IPS-18a (cell line): ENCODE data around the gene DRAXIN.

ENCODE experiments used
- H3K27ac ChIP-seq: one replicate; pipeline ENCODE4 v1.5.1; 2013; ENCODE audit warnings: low read length
- H3K27me3 ChIP-seq: one replicate; pipeline ENCODE4 v1.6.1; 2013; ENCODE audit warnings: mild to moderate bottlenecking, low read length; ENCODE audit not compliant: control insufficient read depth, insufficient read depth
- H3K36me3 ChIP-seq: one replicate; pipeline ENCODE4 v1.6.1; 2013; ENCODE audit warnings: low read depth, low read length; ENCODE audit not compliant: control insufficient read depth
- H3K4me1 ChIP-seq: one replicate; pipeline ENCODE4 v1.6.1; 2013; ENCODE audit warnings: low read depth, low read length; ENCODE audit not compliant: control insufficient read depth
- H3K4me3 ChIP-seq: one replicate; pipeline ENCODE4 v1.5.1; 2013; ENCODE audit warnings: low read length
- H3K9ac ChIP-seq: one replicate; pipeline ENCODE4 v1.6.1; 2013; ENCODE audit warnings: mild to moderate bottlenecking, low read length, moderate library complexity
- H3K9me3 ChIP-seq: one replicate; pipeline ENCODE4 v1.6.1; 2013; ENCODE audit warnings: low read depth, low read length; ENCODE audit not compliant: control insufficient read depth

Gene DRAXIN

DNA sequence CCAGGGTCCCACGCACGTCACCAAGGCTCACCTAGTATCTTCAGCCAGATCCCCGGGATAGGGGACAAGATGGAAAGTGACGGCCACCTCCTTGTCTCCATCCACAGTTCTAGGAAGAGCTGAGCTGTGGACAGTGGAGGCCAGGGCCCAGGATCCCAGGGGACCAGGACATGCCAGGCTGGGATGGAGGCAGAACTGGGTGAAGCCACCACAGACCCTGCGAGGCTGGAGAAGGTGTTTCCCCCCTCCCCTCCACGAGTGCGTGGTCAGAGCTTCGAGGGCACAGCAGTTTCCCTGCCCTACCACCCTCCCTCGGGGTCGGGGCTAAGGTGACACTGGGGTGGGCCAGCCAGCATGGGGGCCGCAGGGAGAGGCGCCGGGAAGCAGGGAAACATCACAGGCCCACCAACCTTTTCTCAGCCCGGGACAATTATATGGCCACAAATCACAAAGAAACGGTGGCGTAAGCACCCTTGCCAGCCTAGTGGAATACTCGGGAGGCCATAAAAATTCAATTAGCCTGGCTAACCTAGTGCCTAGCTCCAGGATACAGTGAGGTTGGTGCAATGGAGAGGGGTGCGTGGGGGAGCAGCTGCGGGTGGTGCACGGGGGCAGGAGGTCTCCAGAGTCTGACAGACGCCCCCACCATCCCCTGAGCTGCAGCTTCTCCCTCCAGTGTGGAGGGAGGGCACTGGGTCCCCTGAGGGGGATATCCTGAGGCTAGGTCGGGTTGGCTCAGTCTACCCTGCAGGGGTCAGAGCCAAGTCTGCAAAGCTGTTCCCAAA lies 13.4 kb downstream of the DRAXIN start:
- Histone ChIP-seq H3K4me3 (no peak overlapping the region), H3K27me3 (no peaks in the 10 kb centered on the region), H3K4me1 (peaks cover 34% of the 10 kb centered on the region), H3K36me3 (no peaks in the 10 kb centered on the region), H3K9ac (no peak overlapping the region), H3K27ac (no peak overlapping the region), H3K9me3 (no peaks in the 10 kb centered on the region)

DNA sequence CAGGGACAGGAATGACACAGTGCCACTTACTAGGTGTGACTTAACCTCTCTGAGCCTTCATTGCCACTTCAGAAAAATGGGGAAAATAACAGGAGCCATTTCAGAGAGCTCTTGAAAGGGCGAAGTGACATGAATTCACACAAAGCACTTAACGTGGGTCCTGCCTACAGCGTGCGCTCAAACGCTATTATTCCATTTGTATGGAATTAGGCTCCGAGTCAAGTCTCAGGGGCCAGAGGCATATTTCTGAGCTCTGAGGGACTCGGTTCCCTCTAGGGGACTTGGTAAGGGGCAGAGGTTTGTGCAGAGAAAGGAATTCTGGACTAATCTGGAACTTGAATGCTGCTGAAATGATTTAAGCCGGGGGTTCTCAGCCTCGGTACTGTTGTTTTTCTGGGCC lies 14.1 kb downstream of the DRAXIN start:
- Histone ChIP-seq H3K4me1 (peaks cover 32% of the 10 kb centered on the region), H3K27ac (no peak overlapping the region), H3K4me3 (no peak overlapping the region), H3K27me3 (no peaks in the 10 kb centered on the region), H3K36me3 (no peaks in the 10 kb centered on the region), H3K9me3 (no peaks in the 10 kb centered on the region), H3K9ac (no peak overlapping the region)

DNA sequence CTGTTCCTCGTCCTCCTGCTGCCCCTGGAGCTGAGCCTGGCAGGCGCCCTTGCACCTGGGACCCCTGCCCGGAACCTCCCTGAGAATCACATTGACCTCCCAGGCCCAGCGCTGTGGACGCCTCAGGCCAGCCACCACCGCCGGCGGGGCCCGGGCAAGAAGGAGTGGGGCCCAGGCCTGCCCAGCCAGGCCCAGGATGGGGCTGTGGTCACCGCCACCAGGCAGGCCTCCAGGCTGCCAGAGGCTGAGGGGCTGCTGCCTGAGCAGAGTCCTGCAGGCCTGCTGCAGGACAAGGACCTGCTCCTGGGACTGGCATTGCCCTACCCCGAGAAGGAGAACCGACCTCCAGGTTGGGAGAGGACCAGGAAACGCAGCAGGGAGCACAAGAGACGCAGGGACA lies 14.8 kb downstream of the DRAXIN start:
- H3K9me3 ChIP-seq: no peaks in the 10 kb centered on the region
- peaks cover 26% of the 10 kb centered on the region for H3K4me1 ChIP-seq
- H3K36me3 ChIP-seq: no peaks in the 10 kb centered on the region
- H3K9ac ChIP-seq: no peak overlapping the region
- no peak overlapping the region for H3K27ac ChIP-seq
- no peaks in the 10 kb centered on the region for H3K27me3 ChIP-seq
- H3K4me3 ChIP-seq: no peak overlapping the region

DNA sequence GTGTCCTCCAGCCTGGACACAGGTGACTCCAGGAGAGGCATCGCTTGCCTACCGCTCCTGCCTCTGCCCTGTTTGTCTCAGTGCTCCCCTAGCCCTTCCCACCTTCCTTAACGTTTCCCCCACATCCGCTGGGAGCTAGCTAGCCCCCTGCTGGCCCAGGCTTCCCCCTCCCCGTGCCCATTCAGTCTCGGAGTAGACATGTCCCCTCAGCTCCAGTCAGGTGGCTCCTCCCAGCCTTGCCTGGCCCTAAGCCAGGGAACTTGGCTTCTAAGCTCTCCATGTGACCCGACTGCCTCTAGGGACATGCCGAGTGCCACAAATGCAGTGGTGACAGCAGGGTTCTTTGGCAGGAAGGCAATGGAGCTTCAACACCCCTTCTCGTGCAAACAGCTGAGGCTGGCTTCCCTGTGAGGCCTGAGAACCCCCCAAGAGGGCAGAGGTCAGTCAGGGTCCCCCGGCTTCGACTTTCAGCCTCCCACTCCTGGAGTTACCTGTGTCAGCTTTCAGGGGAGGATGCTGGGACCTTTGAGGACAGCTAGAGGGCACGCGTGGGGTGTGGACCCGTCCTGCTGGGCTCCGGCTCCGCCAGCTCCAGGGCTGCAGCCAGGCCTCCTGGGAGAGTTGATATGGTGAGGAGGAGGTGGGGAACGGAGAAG lies 16.2 kb downstream of the DRAXIN start:
- Histone ChIP-seq H3K27ac (no peak overlapping the region), H3K27me3 (no peaks in the 10 kb centered on the region), H3K36me3 (peaks cover 4% of the 10 kb centered on the region), H3K9ac (no peak overlapping the region), H3K4me1 (peaks cover 24% of the 10 kb centered on the region), H3K4me3 (no peak overlapping the region), H3K9me3 (no peaks in the 10 kb centered on the region)

DNA sequence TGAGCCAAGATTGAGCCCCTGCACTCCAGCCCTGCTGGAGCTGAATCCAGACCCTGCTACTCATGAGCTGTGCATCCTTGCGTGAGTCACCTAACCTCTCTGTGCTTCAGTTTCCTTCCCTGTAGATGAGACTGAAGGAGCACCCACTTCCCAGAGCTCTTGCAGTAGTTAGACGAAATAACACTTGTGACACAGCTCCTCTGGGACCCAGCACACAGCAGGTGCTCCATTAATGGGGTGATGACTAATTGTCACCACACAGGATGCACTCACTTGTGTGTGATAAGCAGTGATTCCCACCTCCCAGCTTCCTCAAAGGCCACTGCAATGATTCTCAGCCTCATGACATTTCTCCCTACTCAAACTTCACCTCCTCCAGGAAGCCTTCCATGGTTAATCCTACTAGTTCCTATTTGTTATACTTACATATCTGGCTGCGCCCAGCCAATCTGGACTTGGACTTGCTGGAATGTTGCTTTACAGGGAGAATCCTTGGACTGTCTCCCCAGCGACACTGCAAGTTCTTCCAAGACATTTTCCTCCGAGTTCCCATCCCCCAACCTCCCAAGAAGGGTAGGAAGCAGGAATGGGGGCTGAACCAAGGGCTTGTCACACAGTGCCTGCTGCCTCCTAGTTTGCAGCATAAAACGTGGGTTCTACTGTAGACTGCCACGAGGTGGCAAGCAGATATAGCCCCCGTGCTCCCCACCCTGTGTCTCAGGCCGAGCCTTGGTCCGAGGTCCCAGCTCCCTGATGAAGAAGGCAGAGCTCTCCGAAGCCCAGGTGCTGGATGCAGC lies 17.2 kb downstream of the DRAXIN start:
- peaks cover 24% of the 10 kb centered on the region for H3K4me1 ChIP-seq
- no peak overlapping the region for H3K9ac ChIP-seq
- no peaks in the 10 kb centered on the region for H3K27me3 ChIP-seq
- H3K36me3 ChIP-seq: peaks cover 8% of the 10 kb centered on the region
- no peak overlapping the region for H3K4me3 ChIP-seq
- no peak overlapping the region for H3K27ac ChIP-seq
- no peaks in the 10 kb centered on the region for H3K9me3 ChIP-seq

DNA sequence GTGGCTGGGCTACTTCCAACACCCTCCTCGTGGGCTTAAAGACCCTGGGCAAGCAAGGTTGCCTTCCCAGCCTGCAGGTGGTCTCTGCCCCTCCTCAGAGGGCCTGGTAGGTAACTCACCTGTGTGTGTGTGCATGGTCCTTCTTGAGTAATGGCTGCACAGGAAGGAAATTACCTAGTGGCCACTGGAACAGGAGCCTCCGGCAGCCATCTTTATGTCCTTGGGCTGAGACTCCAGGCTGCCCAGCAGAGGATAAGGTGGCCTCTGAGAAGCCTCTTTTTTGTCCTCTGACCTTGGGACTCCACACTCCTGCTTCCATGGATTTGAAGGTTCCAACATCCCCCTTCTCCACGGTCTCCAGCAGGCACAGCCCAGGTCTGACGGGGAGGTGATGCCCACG lies 20.0 kb downstream of the DRAXIN start:
- no peak overlapping the region for H3K9ac ChIP-seq
- H3K27me3 ChIP-seq: no peaks in the 10 kb centered on the region
- H3K4me3 ChIP-seq: no peak overlapping the region
- H3K36me3 ChIP-seq: peaks cover 8% of the 10 kb centered on the region
- no peaks in the 10 kb centered on the region for H3K9me3 ChIP-seq
- peaks cover 6% of the 10 kb centered on the region for H3K4me1 ChIP-seq
- H3K27ac ChIP-seq: no peak overlapping the region

DNA sequence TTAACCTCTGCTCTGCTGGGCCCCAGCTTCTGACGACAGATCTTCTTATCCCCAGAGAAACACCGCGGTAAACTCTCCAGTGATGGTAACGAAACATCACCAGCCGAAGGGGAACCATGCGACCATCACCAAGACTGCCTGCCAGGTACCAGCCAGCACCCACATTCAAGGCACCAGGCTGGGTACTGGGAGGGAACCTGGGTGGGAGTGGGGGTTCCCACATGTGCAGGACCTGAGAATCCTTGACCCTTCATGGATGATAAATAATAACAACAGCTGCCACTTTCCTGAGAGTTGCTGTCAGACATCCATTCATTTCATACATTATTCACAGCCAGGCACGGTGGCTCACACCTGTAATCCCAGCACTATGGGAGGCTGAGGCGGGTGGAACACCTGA lies 20.8 kb downstream of the DRAXIN start:
- Histone ChIP-seq H3K27me3 (no peaks in the 10 kb centered on the region), H3K36me3 (peaks cover 8% of the 10 kb centered on the region), H3K27ac (no peak overlapping the region), H3K9ac (no peak overlapping the region), H3K9me3 (no peaks in the 10 kb centered on the region), H3K4me1 (peaks cover 4% of the 10 kb centered on the region), H3K4me3 (no peak overlapping the region)

DNA sequence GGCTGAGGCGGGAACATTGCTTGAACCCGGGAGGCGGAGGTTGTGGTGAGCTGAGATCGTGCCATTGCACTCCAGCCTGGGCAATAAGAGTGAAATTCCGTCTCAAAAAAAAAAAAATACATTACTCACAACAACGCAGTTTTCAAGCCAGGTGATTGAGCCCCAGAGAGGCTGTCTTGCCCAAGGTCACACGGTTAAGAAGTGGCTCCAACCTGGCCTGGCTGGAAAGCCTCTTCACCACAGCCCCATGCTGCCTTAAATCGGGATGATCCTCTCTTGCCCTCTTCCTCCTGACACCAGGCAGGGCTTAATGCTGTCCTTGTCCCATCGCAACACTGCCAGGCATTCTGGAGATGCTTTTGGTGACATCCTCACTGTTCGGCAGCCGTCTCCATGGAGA lies 21.6 kb downstream of the DRAXIN start:
- Histone ChIP-seq H3K27ac (no peak overlapping the region), H3K27me3 (no peaks in the 10 kb centered on the region), H3K4me3 (no peak overlapping the region), H3K9ac (no peak overlapping the region), H3K9me3 (no peaks in the 10 kb centered on the region), H3K4me1 (no peaks in the 10 kb centered on the region), H3K36me3 (peaks cover 8% of the 10 kb centered on the region)

DNA sequence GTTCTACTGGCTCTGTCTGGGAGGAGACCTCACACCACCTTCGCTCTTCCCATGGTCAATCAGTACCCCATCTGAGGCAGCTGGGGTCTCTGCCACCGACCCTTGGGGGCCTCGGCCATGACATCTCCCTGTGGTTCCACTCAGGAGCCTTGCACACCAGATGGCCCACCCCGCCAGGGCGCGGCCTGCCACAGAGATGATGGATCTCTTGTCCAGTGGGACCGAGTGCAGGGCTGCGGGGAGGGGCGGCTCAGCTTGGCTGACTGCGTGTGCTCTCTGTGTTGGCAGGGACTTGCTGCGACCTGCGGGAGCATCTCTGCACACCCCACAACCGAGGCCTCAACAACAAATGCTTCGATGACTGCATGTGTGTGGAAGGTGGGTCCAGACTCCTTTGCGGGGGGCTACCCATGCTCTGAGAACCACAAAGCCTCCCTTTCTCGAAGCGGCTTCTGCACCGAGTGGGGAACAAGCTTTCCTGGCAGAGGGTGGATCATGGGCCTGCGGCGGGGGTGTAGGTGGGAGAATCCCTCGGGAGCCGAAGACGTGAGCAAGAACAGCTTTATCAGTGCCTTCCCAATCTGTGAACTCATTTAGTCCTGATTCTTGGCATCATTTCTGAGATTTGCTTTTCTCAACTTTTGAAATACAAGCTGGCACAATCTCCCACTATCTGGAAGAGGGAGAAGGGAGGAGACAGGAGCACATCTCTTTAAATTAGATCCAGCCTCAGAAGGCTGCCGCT lies 23.5 kb downstream of the DRAXIN start:
- Histone ChIP-seq H3K4me1 (no peaks in the 10 kb centered on the region), H3K4me3 (no peak overlapping the region), H3K36me3 (peaks cover 8% of the 10 kb centered on the region), H3K9me3 (no peaks in the 10 kb centered on the region), H3K27ac (no peak overlapping the region), H3K27me3 (no peaks in the 10 kb centered on the region), H3K9ac (no peak overlapping the region)

DNA sequence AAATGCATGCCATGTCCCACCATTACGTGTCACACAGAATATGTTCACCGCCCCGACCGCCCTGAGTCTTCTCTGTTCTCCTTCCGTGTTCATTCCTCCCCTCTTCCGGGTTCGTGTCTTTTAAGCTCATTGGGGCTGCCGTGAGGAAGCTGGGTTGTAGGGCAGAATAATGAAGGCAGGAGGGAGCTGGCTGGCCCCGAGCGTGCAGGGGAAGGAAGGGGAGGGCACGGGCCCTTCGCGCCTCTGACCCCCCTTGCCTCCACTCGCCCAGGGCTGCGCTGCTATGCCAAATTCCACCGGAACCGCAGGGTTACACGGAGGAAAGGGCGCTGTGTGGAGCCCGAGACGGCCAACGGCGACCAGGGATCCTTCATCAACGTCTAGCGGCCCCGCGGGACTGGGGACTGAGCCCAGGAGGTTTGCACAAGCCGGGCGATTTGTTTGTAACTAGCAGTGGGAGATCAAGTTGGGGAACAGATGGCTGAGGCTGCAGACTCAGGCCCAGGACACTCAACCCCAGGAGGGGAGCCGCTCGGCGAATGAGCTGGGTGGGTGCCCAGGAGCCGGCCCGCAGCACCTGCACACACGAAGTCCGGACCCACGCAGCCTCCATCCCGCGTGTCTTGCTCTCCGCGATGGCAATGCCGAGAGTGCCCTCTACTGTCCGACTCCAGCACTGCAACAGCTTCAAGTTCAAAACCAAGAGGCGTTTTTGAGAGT lies 28.0 kb downstream of the DRAXIN start:
- no peaks in the 10 kb centered on the region for H3K27me3 ChIP-seq
- no peak overlapping the region for H3K9ac ChIP-seq
- peaks cover 6% of the 10 kb centered on the region for H3K36me3 ChIP-seq
- H3K4me3 ChIP-seq: peak overlapping the region; percentile 46
- H3K9me3 ChIP-seq: no peaks in the 10 kb centered on the region
- H3K4me1 ChIP-seq: no peaks in the 10 kb centered on the region
- no peak overlapping the region for H3K27ac ChIP-seq

DNA sequence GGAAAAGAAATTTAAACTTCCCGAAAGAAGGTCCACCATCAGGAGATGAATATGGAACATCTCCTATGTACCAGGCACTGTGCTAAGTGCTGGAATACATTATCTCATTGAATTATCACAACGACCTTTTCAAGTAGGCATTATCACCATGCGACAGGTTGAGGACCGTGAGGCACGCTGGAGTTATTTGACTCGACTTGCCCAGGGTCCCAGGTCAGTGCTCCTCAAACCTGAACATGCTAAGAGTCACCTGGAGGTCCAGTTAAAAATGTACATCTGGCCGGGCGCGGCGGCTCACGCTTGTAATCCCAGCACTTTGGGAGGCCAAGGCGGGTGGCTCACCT lies 28.5 kb downstream of the DRAXIN start:
- H3K36me3 ChIP-seq: peaks cover 6% of the 10 kb centered on the region
- H3K9ac ChIP-seq: no peak overlapping the region
- H3K27me3 ChIP-seq: no peaks in the 10 kb centered on the region
- H3K9me3 ChIP-seq: no peaks in the 10 kb centered on the region
- no peaks in the 10 kb centered on the region for H3K4me1 ChIP-seq
- H3K27ac ChIP-seq: no peak overlapping the region
- H3K4me3 ChIP-seq: peak overlapping the region; percentile 46
